HuH-7 (cell line): ENCODE measurements around the gene SHANK1.
"Not testable (repeated sequence)": the region's sequence is repeated elsewhere in the genome, so short reads cannot be mapped to it uniquely, and the experiment has no call there.

ENCODE experiments used
- DNase-seq: peaks from one replicate; pipeline ENCODE4 v3.0.0; 2011; ENCODE audit warnings: low spot score

SHANK1 gene

DNA sequence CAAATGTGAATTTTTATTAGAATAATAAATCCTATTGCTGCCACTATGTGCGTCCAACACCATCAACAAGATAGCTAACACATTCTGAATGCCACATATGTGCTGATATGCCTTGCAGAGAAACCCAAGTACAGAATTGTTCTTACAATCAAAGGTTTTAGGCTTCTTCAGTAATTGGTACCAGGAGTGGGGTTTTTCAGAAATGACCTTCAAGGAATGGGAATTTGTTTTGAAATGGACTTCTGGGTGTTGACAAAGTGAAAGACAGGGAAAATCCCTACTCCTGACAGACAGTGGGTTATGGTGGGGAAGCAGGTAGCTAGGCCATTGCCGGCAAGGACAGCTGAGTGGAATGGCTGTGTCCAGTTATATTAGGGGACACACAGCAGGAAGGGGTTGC, 85.6 kb downstream of the SHANK1 start:
- no peak for DNase-seq

DNA sequence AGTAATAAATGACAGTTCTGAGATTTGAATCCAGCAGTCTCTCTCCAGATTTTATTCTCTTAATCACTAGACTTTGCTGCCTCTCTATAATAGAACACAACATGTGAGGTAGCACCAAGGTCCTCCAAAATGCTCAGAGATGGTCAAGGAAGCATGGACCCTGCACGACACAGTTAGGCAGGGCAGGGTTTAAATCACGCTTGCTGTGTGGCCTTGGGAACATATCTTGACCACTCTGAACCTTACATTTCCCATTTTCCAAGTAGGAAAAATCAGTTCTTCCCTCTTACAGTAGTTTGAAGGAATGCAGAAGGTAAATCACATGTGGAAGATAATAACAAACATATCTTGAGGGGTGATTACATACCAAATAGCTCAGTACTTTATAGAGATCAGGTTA, 86.2 kb downstream of the SHANK1 start:
- no peak for DNase-seq

DNA sequence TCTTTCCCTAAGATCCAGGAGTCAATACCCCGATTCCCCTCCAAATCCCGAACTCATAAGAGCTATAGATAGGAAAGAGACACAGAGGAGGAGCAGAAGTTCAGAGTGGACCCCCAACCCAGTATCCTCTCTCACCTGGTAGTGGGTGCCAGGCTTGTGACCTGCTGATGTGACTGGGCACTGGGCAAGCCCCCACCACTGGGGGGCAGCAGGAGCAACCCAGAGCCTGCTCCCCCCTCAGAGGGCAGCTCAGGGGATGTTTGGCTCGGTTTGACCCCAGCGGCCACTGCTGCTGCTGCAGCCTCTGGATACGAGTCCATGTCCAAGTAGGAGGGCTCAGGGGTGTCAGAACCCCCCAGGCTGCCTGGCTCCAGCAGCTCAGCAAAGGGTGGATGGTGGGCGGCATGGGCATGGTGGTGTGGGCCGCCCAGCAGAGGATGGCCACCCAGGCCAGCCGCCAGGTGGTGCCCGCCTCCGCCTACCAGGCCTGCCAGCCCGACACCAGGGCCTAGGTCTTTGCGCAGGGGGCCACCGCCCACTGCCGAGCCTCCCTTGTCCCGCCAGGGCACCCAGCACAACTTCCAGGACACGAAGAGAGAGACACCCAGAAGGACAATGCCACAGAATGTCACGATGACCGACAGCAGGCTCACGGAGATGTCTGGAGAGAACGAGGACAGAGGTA, 87.3 kb downstream of the SHANK1 start:
- DNase-seq: no peak

DNA sequence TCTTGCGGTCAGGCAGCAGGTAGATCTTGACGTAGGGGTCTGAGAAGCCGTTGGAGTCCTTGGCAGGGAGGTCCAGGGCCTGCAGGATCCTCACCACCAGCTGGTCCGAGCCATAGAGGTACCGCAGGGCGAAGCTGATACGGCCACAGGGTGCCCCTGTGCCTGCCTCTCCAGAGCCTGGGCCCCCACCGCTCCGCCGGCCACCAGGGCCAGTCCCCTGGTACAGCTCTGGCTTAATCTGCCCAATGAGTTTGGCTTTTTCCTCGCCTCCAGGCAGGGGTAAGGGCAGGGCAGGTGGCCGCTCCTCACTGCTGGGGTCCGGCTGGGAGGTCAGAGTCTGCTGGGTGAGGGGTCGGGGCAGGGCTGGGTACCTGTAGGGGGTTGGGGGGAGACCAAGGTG, 89.8 kb downstream of the SHANK1 start:
- DNase-seq: no peak

DNA sequence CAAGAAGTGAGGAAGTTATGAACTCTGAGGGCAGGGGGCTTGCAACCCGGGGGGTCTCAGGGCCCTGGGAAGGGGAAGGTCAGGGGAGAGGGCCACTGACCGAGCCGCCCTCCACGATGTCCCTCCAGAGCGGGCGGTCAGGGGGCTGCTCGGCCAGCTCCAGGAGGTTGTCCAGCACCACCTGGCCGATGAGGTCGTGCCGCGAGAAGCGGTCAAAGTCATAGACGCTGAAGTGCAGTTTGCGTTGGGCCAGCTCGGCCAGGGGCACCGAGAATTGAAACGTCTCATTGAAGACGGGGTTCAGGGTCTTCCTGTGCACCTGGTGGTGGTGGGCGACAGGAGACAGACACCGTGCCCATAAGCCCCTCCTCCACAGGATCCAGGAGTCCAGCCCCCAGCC, 90.4 kb downstream of the SHANK1 start:
- DNase-seq: no peak

DNA sequence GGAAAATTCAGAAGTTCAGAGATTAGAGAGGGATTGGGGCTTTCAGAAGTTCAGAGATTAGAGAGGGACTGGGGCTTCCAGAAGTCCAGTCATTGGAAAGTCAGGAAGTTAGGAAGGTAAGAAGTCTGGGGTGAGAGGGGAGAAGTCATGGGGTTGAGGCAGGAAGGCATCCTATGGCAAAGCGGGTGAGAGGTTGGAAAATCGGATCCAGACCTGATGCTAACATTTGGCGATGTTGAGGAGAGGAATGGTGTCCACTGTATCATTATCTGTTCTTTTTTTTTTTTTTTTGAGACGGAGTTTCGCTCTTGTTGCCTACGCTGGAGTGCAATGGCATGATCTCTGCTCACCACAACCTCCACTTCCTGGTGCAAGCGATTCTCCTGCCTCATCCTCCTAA, 91.1 kb downstream of the SHANK1 start:
- DNase-seq: no peak

DNA sequence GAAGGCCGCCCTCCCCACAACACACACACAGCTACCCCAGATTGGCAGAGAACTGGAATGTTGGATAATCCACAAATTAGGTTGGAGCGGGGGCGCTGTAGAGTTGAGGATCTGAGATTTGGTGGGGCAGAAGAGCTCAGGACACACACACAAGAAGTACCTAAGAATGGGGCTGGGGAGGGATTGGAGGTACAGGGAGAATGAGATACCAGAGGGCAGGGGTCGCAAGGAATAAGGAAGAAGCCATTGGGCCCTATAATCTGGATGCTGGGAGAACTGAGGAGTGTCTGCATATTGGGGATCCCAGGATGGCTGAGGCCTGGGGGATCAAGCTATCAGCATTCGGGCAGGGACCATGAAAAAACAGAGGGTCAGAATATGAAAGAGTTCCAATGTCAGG, 91.5 kb downstream of the SHANK1 start:
- DNase-seq: no peak

DNA sequence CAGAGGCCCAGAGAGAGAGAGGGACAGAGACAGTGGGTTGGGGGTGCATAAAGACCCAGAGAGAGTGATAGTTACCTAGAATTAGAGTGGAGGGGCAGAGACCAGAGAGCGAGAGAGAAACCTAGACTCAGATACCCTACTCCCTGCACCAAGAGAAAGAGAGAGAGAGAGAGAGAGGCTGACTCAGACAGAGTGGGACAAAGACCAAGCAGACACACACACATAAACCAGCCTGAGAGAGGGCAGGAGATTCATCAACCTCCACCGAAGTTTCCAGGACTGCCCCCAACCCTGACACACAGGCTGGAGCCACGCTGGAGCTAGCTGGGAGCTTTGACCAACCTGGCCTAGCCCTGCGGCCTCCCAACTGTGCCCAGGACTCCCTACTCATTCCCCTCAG, 92.8 kb downstream of the SHANK1 start:
- DNase-seq: no peak

DNA sequence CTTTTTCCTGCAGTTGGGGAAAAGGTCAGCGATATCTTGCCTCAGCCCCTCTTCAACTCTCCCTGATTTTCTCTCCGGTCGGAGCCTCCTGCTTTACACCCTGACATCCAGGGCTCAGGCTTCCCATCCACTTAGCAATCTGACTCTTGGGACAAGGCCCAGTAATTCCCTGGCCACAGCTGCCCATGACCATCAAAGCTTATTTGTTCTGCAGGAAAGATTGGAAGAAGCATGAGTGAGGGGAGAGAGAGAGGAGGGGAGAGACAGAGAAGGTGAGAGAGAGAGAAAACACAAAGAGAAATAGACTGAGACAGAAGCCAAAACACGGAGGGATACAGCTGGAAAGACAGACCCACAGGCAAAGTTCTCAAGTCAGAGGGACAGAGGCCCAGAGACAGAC, 93.6 kb downstream of the SHANK1 start:
- DNase-seq: no peak

DNA sequence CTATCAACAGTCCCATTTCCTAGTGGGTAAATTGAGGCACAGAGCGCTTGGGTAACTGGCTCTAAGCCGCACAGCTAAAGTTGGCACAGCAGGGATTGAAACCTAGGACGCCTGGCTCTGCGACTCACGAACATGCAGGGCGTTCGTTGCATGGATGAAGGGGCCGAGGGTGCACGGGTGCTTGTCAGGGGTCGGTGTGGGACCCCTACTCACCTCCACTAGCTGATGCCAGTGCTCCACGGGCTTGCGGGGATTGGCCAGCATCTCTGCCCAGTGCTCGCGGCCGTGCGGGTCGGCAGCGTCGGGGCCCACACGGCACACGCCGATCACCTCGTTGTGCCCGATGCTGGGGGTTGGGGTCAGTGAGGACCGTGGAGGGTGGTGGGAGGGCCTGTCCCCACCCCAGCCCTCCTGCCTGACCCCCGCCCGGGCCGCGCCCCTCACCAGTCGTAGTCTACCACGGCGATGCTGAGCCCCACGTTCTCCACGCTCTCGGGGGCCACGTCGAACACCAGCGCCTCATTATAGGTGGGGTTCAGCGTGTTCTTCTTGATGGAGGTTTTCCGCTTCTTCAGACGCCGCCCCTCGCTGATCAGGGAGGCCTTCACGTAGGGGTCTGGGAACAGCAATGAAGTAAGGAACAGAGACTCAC, 94.5 kb downstream of the SHANK1 start:
- no peak for DNase-seq

DNA sequence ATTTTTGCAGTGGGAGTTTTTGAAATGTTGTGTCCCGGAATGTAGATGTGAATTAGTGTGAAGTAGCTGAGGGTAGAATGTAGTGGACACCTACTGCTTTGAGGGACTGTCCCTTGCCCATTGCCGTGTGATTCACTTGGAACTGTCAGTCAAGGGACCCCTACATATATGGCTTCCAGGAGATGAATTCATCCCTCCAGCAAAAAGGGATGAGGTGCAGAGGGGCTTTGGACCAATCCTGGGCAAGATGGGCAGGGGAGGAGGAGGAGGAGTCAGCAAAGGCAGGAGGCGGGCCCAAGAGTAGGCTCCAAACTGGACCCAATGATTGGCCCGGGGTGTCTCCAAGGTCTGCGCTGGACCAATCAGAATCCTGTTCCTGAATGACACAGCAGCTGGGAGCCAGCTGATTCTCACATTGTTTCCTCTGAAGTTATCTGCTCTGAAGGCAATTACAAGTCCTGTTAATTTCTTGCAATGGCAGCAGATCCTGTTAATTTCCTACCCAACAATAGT, 99.2 kb downstream of the SHANK1 start:
- DNase-seq: not testable (repeated sequence)

DNA sequence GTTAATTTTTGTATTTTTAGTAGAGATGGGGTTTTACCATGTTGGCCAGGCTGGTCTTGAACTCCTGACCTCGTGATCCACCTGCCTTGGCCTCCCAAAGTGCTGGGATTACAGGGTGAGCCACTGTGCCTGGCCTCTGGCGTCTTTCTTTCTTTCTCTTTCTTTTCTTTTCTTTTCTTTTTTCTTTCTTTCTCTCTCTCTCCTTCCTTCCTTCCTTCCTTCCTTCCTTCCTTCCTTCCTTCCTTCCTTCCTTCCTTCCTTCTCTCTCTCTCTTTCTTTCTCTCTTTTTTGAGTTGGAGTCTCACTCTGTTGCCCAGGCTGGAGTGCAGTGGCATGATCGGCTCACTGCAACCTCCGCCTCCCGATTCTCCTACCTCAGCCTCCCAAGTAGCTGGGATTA, 100.4 kb downstream of the SHANK1 start:
- not testable (repeated sequence) for DNase-seq

DNA sequence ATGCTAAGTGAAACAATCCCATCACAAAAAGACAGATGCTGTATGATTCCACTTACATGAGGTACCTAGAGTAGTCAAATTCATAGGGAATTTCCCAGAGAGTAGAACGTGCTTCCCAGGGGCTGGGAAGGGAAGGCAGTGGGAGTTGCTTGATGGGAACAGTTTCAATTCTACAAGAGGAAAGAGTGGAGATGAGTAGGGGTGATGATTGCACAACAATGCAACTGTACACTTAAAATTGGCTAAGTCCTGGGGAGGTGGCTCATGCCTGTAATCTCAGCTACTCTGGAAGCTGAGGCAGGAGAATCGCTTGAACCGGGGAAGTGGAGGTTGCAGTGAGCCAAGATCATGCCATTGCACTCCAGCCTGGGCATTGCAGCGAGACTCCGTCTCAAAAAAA, 101.2 kb downstream of the SHANK1 start:
- DNase-seq: not testable (repeated sequence)

DNA sequence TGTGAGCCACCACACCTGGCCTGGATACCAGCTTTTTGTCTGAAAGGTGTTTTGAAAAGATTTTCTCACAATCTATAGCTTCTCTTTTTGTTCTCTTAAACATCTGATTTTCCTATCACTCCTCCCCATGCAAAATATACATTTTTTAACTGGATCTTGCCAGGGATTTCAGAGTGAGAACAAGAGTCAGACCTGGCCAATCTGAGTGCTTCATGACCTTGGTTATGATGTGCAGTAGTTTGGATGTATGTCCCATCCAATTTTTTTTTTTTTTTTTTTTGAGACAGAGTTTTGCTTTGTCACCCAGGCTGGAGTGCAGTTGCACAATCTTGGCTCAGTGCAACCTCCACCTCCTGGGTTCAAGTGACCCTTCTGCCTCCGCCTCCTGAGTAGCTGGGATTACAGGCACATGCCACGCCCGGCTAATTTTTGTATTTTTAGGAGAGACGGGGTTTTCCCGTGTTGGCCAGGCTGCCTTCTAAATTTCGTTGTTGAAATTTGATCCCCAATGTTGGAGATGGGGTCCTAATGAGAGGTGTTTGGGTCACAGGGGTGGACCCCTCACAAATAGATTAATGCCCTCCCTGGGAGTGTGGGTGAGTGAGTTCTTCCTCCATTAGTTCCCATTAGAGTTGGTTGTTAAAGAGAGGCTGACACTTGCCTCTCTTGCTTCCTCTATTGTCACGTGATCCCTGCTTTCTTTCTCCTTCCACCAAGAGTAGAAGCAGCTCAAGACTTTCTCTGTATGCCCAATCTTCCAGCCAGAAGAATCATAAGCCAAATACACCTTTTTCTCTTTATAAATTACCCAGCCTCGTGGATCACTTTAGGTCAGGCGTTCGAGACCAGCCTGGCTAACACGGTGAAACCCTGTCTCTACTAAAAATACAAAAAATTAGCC, 106.8 kb downstream of the SHANK1 start:
- not testable (repeated sequence) for DNase-seq
